GM19023 (cell line): ENCODE measurements around the gene LILRB3.
"Not testable (repeated sequence)": the region's sequence is repeated elsewhere in the genome, so short reads cannot be mapped to it uniquely, and the experiment has no call there.

Source experiments
- ATAC-seq: cut with Tn5 transposase; IDR thresholded peaks from one replicate; pipeline ENCODE4 v1.9.1; 2021; ENCODE audit warnings: mild to moderate bottlenecking, moderate library complexity; ENCODE audit not compliant: unreplicated experiment

LILRB3 gene

GRCh38 chr19:54222474-54223276 is at the start of gene LILRB3:
LILRB3 (minus strand) TSS chr19:54223007; CDS start chr19:54222976, 31 bp downstream.
- not testable (repeated sequence) for ATAC-seq

DNA sequence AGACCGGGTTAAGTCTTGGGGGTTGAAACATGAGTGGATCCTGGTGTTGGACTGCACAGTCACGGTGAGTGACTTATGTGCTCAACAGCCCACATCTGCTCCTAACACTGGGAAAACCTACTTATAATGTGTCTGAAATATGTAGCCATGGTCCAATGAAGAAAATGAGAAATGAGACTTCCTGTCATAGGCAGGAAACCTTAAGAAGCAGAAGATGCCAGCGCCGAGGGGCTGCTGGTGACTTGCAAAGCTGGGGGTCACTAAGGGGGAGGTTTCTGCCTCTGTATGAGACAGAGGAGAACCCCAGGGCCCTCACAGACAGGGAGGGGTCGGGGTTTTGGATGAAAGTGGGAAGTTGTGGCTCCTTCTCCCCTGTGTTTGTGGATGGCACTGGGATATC is 49.4 kb upstream of the LILRB3 start:
- not testable (repeated sequence) for ATAC-seq

- not testable (repeated sequence) for ATAC-seq
Measured at GRCh38 chr19:54271587-54271986, 48.8 kb upstream of the LILRB3 start.

DNA sequence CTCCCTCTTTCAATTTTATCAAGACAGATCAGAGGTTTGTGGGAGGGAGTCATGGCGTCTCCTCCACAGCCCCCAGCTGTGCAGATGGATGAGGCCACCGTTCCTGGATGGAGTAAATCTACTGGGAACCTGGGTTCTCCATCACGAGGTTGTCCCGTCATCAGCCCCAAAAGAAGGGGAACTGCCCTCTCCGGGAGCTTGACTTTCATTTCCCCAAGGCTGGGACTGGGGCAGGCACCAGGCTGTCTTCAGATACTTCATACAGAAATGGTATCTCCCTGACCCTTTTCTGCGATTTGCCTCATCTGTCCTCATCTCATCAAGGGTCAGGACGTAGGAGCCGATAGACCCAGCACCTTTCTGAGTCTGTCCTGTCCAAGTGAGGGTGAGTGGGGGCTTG is 48.3 kb upstream of the LILRB3 start:
- ATAC-seq = no peak

DNA sequence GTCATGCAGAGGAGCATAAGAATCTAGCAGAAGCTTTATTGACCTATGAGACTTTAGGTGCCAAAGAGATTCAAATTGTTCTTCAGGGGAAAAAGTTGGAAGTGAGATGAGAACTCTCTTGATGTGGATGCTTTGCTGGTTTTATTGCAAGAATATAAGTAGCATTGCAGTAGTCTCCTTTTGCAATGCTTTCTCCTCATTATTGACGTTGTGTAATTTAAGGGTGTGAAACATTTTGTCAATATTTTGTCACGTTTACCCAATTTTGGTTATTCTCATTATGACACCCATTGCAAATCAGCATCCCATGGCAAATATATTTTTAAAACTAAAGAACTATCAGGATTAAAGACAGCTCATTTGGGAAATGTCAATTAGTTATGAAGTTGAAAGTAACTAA is 46.1 kb upstream of the LILRB3 start:
- ATAC-seq = no peak

DNA sequence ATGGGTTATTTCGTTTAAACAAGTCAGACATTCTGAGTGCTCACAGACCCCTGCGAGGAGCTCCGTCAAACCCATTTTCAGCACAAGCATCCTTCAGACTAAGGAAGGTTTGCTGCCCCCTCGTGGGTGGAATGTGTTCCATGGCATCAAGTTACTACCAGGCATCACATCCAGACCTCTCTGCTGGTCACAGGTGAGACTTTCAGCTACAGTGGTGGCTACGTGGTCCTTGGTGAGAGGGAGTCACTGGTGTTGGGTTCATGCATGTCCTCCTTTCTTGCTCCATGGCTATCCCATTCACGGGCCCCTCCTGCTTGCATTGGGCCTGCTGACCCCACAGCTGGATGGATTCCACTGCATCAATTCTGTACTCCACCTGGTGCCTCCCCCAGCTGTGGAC is 43.3 kb upstream of the LILRB3 start:
- no peak for ATAC-seq

DNA sequence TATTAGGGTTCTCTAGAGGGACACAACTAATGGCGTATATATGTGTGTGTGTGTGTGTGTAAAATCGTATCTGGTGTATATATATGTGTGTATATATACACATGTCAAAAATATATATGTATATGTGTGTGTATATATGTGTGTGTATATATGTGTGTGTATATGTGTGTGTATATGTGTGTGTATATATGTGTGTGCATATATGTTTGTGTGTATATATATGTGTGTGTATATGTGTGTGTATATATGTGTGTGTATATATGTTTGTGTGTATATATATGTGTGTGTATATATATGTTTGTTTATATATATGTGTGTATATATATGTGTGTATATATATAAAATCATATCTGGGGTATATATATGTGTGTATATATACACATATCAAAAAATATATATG is 39.7 kb upstream of the LILRB3 start:
- ATAC-seq = no peak

DNA sequence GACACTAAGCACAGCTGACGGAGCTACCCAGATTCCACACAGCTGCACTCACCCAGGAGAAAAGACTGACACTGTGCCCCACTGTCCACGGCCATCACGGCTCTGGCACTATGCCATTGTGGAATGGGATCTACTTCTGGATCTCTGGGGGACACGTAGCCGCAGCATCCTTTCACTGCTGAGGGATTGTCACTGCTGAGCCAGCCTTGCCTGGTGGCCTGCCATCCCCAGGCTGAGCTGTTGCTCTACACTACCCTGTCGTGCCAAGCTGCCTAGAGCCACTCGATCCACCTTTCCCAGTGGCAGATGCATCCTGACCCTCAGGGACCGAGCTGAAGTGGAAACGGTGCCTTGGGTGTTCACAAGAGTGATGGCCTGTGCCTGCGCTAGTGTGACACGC is 39.3 kb upstream of the LILRB3 start:
- no peak for ATAC-seq

- ATAC-seq = no peak
Measured at GRCh38 chr19:54257116-54257480, 34.3 kb upstream of the LILRB3 start, which contains the start of gene LILRB5. LILRB5 (minus strand) TSS chr19:54257273; CDS start chr19:54257193, 80 bp downstream.

GRCh38 chr19:54256250-54257115 is 33.7 kb upstream of the LILRB3 start:
- no peak for ATAC-seq

DNA sequence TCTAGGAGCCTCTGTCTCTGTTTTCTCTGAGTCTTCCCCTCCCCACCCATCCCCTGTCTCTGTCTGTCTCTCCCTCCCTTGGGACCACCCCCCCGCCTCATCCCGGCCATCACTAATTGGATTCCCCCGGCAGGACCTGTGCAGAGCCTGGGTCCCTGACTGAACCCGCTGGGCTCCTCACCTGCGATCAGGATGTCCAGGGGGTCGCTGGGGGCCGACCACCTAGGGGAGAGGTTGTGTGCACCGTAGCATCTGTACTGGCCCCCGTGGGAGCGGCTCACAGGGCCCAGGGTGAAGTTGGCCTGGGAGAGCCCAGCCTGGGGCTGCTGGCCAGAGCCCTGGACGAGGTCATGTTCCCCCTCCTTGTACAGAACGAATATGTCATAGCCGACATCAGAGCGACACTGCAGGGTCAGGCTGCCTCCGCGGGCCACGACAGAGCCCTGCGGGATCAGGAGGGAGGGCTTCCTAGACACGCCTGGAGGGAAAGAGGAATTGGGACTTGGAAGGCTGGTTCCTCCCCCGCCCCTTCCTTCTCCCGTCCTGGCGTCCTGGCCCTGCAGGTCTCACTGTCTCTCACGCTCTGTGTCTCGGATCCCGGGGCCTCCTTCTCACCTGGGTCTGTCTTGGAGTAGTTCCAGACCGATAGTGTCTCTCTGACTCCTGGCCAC is 32.4 kb upstream of the LILRB3 start:
- no peak for ATAC-seq

DNA sequence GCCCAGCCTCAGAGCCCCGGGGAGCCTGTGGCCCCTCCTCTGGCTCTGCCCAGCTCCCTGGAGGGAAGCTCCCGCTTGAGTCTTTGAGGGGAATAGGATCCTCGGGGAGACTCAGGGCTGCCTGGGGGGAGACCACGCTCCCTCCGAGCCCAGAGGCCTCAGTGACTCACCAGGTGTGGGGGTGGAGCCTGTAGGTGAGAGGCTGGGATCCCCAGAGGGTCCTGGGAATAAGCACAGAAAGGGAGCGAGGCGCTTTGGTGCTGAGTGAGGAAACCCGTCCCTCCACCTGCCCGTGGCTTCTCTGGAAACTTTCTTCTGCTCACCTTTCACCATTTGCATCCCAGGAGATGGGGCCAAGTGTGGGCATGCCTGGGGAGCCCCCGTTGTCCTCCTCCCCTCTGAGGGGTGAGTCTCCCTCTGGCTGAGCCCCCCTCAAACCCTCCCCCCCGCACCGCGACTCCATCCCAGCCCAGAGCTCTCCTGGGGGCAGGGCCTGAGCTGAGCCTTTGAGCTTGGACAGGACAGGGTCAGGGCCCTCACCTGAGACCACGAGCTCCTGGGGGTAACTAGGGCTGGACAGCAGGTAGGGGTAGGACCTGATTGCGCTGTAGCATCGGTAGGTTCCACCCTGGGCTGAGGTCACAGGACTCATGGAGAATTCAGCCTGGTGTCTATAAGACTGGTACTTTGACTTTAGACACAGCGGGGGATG is 31.5 kb upstream of the LILRB3 start:
- ATAC-seq = no peak

DNA sequence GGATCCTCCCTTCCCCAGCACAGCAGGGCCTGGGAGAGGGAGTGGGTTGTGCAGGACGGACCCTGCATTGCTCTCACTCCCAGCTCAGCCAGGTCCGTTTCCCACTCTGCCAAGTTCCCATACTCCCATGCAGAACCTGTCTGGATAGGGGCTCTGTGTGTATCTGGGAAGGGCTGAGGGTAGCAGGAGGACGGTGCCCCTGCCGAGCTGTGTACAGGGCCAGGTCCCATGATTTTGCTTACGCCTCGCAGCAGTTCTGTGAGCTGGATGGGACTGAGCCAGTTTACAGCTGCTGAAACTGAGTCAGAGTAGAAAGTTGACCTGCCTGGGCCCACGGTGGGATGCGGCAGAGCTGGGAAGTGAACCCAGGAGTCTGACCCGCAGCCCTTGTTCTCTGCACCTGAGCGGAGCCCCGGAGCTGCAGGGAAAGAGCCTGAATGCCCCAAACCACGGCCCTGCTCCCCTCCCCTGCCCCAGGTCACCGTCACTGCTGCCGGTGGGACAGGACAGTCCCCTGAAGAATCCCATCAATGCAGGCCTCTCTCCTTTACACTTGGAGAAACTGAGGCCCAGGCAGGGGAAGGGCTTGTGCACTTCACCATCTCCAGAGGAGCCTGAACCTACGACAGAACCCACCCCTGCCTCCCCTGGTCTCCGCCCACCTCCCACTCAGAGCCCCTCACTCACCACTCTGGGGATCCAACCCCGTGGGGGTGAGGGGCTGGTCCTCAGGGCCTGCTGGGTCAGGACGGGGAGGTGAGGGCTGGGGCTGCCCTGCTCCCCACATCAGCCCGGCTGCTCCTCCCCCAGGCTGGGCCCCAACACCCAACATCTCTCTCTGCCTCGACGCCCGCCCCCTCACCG is 30.8 kb upstream of the LILRB3 start:
- no peak for ATAC-seq

- ATAC-seq = no peak
Measured at GRCh38 chr19:54252845-54253244, 30.0 kb upstream of the LILRB3 start.

- ATAC-seq = no peak
Measured at GRCh38 chr19:54252243-54252642, 29.4 kb upstream of the LILRB3 start.

DNA sequence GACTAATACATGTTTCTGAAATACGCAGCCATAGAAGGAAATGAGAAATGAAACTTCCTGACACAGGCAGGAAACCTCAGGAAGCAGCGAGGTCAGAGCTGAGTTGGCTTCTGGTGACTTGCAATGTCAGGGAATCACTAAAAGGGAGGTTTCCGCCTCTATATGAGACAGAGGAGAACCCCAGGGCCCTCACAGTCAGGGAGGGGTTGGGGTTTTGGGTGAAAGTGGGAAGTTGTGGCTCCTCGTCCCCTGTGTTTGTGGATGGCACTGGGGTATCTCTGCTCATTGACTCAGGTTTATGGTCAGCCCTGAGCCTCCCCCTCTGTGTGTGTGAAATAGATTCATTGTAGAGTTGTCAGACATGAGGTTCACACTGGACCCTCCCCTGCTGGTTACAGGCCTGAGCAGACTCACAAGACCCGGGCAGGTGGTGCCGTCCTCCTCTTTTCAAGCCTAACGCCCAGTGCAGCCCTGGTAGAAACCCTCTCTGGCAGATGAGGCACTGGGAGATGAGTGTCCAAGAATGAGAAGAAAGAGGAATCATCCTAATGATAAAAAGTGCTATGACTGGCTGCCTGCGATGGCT is 25.3 kb upstream of the LILRB3 start:
- no peak for ATAC-seq

GRCh38 chr19:54247106-54247930 is 24.5 kb upstream of the LILRB3 start:
- ATAC-seq = no peak

DNA sequence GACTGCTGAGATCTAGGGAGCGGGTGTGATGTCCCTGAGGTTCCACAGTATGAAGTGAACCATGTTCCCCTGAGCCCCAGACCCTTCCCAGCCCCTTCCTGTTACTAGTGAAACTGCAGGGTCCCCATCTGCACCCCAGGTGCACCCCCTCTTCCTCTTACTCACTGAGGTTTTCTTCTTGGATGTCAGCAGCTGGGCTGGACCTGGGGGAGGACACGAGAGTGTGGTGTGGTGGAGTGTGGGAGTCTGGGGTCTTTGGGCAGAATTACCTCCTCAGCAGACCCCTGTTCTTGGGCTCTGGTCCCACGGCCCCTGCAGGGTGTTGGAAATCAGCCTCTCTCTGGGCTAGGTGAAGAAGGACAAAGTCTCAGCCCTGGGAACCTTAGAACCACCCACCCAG is 23.1 kb upstream of the LILRB3 start:
- ATAC-seq = no peak

- not testable (repeated sequence) for ATAC-seq
Measured at GRCh38 chr19:54243809-54244208, 21.0 kb upstream of the LILRB3 start.
